Endodermal cell (in vitro differentiated cells): ENCODE measurements around the gene CASQ2. TPM values are rescaled to one million over a fixed set of nuclear protein-coding genes. Genes with fewer than 3 reads are reported as not detected.

Experiments
- DNase-seq: peaks from one replicate; pipeline ENCODE4 v3.0.0-alpha.2; 2017
- H3K27ac ChIP-seq: 2 replicates; pipeline ENCODE4 v1.5.1; 2013; ENCODE audit warnings: mild to moderate bottlenecking, low read depth, low read length, moderate library complexity
- H3K27me3 ChIP-seq: 2 replicates; pipeline ENCODE4 v1.6.1; 2013; ENCODE audit warnings: mild to moderate bottlenecking, low read length, moderate library complexity; ENCODE audit not compliant: insufficient read depth, control insufficient read depth, poor library complexity, severe bottlenecking
- H3K36me3 ChIP-seq: 2 replicates; pipeline ENCODE4 v1.7.0; 2013; ENCODE audit warnings: mild to moderate bottlenecking, low read length, moderate library complexity; ENCODE audit not compliant: control insufficient read depth, insufficient read depth
- H3K4me1 ChIP-seq: one replicate; pipeline ENCODE4 v1.7.0; 2013; ENCODE audit warnings: low read length; ENCODE audit not compliant: control insufficient read depth, insufficient read depth
- H3K4me3 ChIP-seq: 2 replicates; pipeline ENCODE4 v1.5.1; 2013; ENCODE audit warnings: mild to moderate bottlenecking, low read length, moderate library complexity
- H3K9ac ChIP-seq: 2 replicates; pipeline ENCODE4 v1.6.1; 2013; ENCODE audit warnings: mild to moderate bottlenecking, low read length, moderate library complexity; ENCODE audit not compliant: poor library complexity, severe bottlenecking; ENCODE audit errors: extremely low read depth
- H3K9me3 ChIP-seq: 2 replicates; pipeline ENCODE4 v1.6.1; 2013; ENCODE audit warnings: mild to moderate bottlenecking, low read length, moderate library complexity; ENCODE audit not compliant: control insufficient read depth
- H3K27ac Mint-ChIP-seq: 2 replicates; pipeline ENCODE4 v1.8.0; 2020; ENCODE audit warnings: mixed read lengths
- H3K27me3 Mint-ChIP-seq: 2 replicates; pipeline ENCODE4 v1.8.0; 2021; ENCODE audit warnings: mild to moderate bottlenecking, mixed read lengths; ENCODE audit not compliant: insufficient read depth
- H3K36me3 Mint-ChIP-seq: 2 replicates; pipeline ENCODE4 v1.8.0; 2020; ENCODE audit warnings: low read depth, mixed read lengths
- H3K4me1 Mint-ChIP-seq: 2 replicates; pipeline ENCODE4 v1.8.0; 2020; ENCODE audit warnings: mixed read lengths
- H3K4me3 Mint-ChIP-seq: 2 replicates; pipeline ENCODE4 v1.8.0; 2020; ENCODE audit warnings: mild to moderate bottlenecking, moderate library complexity, mixed read lengths
- H3K9me3 Mint-ChIP-seq: 2 replicates; pipeline ENCODE4 v1.8.0; 2020; ENCODE audit warnings: mild to moderate bottlenecking, mixed read lengths
- WGBS, 2 experiments: methylation state at CpG; one replicate each; pipeline versions ENCODE4 v1.1.5 to v1.1.7; 2013; ENCODE audit warnings: missing lambda C conversion rate in 2 of 2, mixed read lengths in 1 of 2; ENCODE audit not compliant: insufficient coverage in 1 of 2, insufficient read length in 1 of 2; 5-methylcytosine and 5-hydroxymethylcytosine counted together
- total RNA-seq, 2 donors: library from RNA; stranded (reverse); fragmentation: NEBNext Ultra II Directional in 1 of 2; extraction: Animal tissue kit (Norgen Biotek cat#: 25700) in 1 of 2; gene quantifications; 2 replicates in 1 of 2; 3 replicates in 1 of 2; pipeline ENCODE4 v1.2.1, GENCODE V29; 2021
- TF ChIP-seq, protein P1 (sequence below): fragments of 200-600 bp; sonication (generic); conservative IDR thresholded peaks from 2 replicates; pipeline ENCODE4 v1.5.0; 2021; ENCODE audit warnings: antibody characterized with exemption, mild to moderate bottlenecking

Gene CASQ2
- total RNA-seq, 2 donors from 2014 or later: not detected

DNA sequence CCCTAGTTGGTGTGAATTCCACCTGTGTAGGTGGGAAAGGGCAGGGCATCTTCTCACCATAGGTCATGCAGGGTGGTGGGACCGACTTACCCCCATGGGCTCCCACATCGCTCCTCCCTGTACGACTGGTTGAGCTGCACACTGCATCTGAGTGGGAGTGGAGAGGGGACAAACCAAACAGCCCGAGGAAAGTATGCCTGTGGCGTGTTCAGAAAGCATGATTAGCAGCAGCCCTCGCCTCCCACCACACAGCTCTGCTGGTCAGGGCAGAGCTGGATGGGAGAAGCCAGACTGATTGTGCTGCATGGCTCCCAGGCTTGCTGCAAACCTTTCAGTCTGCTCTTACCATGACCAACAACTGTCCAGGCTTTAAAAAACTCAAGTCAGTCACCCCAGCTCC is 102.3 kb downstream of the CASQ2 start:
- Histone ChIP-seq H3K27me3 (no peaks in the 10 kb centered on the region), H3K4me1 (peaks cover 6% of the 10 kb centered on the region), H3K9me3 (peaks cover 6% of the 10 kb centered on the region), H3K27ac (no peak overlapping the region), H3K9ac (no peak overlapping the region), H3K36me3 (peaks cover 98% of the 10 kb centered on the region), H3K4me3 (no peak overlapping the region)
- Mint-ChIP-seq H3K27me3 (no peaks in the 10 kb centered on the region), H3K4me1 (peaks cover 10% of the 10 kb centered on the region), H3K36me3 (peaks cover 92% of the 10 kb centered on the region), H3K27ac (peak overlapping the region; percentile 67), H3K4me3 (no peak overlapping the region), H3K9me3 (no peaks in the 10 kb centered on the region)
- WGBS, 2 experiments: 63 to 87% methylated on average over 2 to 6 of the region's 6 CpGs
- DNase-seq: no peak
- TF ChIP-seq, protein P1, sequence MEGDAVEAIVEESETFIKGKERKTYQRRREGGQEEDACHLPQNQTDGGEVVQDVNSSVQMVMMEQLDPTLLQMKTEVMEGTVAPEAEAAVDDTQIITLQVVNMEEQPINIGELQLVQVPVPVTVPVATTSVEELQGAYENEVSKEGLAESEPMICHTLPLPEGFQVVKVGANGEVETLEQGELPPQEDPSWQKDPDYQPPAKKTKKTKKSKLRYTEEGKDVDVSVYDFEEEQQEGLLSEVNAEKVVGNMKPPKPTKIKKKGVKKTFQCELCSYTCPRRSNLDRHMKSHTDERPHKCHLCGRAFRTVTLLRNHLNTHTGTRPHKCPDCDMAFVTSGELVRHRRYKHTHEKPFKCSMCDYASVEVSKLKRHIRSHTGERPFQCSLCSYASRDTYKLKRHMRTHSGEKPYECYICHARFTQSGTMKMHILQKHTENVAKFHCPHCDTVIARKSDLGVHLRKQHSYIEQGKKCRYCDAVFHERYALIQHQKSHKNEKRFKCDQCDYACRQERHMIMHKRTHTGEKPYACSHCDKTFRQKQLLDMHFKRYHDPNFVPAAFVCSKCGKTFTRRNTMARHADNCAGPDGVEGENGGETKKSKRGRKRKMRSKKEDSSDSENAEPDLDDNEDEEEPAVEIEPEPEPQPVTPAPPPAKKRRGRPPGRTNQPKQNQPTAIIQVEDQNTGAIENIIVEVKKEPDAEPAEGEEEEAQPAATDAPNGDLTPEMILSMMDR: no peak

DNA sequence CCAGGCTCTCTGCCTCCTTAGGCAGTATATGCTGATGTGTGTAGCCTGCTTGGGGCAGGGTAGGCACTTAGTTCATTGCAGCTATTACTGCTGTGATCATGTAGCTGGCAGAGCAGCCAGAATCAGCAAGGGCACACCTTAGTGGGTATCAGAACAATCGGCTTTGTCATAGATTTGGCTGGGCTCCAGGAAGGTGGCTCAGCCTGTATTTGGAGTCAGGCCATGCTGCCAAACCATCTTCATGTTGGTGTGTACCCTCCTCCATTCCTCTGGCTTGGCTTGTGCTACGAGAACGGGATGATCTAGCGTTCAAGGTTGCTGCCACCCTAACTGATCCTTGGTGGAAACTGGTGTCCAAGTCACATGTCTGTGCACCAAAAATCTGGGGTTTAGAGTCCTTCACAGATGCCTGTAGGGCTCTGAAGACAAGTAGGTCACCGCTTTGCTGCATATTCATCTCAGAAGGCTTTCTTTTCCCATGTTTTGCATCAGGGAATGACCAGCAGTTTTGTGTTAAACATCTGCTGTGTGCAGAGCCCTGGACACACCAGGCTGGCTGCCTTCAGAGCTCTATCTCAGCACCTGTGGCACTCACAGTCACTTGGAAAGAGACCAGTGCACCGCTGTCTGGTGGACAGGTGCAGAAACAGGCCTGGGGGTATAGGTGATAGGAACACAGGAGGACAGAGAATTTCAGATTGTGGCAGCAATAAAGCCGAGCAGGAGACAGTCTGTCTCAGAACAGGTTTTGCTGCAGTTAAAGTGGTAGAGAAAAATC is 103.0 kb downstream of the CASQ2 start:
- Mint-ChIP-seq H3K4me3 (no peak overlapping the region), H3K27me3 (no peaks in the 10 kb centered on the region), H3K36me3 (peaks cover 95% of the 10 kb centered on the region), H3K4me1 (peaks cover 11% of the 10 kb centered on the region), H3K27ac (peak overlapping the region; percentile 67), H3K9me3 (no peaks in the 10 kb centered on the region)
- Histone ChIP-seq H3K9ac (no peak overlapping the region), H3K27me3 (no peaks in the 10 kb centered on the region), H3K4me1 (peaks cover 4% of the 10 kb centered on the region), H3K4me3 (no peak overlapping the region), H3K9me3 (peaks cover 6% of the 10 kb centered on the region), H3K27ac (no peak overlapping the region), H3K36me3 (peaks cover 98% of the 10 kb centered on the region)
- TF ChIP-seq, protein P1: no peak
- DNase-seq: no peak
- 92 to 96% methylated on average over 7 of the region's 7 CpGs for WGBS, 2 experiments

DNA sequence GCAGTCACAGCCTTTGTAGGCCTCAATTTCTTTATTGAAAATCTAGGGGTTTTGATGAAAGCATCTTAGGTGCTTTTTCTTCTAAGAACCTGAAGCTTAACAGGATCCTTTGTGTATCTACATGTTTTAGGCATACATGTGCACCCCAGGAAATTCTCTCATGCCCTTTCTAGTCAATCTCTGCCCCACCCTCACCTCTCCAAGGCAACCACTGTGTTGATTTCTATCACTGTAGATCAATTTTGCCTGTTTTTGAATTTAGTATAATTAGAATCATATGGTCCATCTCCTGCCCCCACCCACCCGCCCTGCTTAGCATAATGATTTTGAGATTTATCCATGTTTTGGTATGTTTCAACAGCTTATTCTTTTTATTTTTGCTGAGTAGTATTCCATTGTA is 107.4 kb downstream of the CASQ2 start:
- no peak overlapping the region for H3K27ac ChIP-seq
- peaks cover 98% of the 10 kb centered on the region for H3K36me3 ChIP-seq
- peaks cover 96% of the 10 kb centered on the region for H3K36me3 Mint-ChIP-seq
- no peak overlapping the region for H3K4me3 Mint-ChIP-seq
- no peak overlapping the region for H3K9ac ChIP-seq
- H3K9me3 ChIP-seq: no peaks in the 10 kb centered on the region
- H3K4me1 Mint-ChIP-seq: peaks cover 41% of the 10 kb centered on the region
- H3K27me3 ChIP-seq: no peaks in the 10 kb centered on the region
- H3K4me1 ChIP-seq: peaks cover 16% of the 10 kb centered on the region
- TF ChIP-seq, protein P1: no peak
- no peak for DNase-seq
- H3K27ac Mint-ChIP-seq: no peak overlapping the region
- no peak overlapping the region for H3K4me3 ChIP-seq
- no peaks in the 10 kb centered on the region for H3K27me3 Mint-ChIP-seq
- 100% methylated on average over 1 of the region's 1 CpG; no CpG with 5 or more reads in 1 of the 2 experiments for WGBS, 2 experiments
- no peaks in the 10 kb centered on the region for H3K9me3 Mint-ChIP-seq
